DND-41 (cell line): Measurements from ENCODE around the gene CSN3.

Source experiments
- EZH2 ChIP-seq: IDR thresholded peaks from 3 replicates; pipeline ENCODE4 v1.6.1; 2012; ENCODE audit warnings: borderline replicate concordance, low read depth, mild to moderate bottlenecking, moderate library complexity, low read length, inconsistent platforms; ENCODE audit not compliant: severe bottlenecking
- TF ChIP-seq, protein P1 (sequence below): IDR thresholded peaks from 2 replicates; pipeline ENCODE4 v1.5.1; 2012; ENCODE audit warnings: borderline replicate concordance, low read length, moderate library complexity, mild to moderate bottlenecking; ENCODE audit not compliant: poor library complexity, severe bottlenecking; ENCODE audit errors: extremely low read depth

GRCh38 chr4:70280567-70280966 is 38.2 kb downstream of the CSN3 start:
- TF ChIP-seq, protein P1, sequence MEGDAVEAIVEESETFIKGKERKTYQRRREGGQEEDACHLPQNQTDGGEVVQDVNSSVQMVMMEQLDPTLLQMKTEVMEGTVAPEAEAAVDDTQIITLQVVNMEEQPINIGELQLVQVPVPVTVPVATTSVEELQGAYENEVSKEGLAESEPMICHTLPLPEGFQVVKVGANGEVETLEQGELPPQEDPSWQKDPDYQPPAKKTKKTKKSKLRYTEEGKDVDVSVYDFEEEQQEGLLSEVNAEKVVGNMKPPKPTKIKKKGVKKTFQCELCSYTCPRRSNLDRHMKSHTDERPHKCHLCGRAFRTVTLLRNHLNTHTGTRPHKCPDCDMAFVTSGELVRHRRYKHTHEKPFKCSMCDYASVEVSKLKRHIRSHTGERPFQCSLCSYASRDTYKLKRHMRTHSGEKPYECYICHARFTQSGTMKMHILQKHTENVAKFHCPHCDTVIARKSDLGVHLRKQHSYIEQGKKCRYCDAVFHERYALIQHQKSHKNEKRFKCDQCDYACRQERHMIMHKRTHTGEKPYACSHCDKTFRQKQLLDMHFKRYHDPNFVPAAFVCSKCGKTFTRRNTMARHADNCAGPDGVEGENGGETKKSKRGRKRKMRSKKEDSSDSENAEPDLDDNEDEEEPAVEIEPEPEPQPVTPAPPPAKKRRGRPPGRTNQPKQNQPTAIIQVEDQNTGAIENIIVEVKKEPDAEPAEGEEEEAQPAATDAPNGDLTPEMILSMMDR: no peak
- TF ChIP-seq EZH2: no peak
